ENCODE results near the gene MFGE8. TPM values are rescaled to one million over a fixed set of nuclear protein-coding genes. Genes with fewer than 3 reads are reported as not detected.
A peak's percentile ranks its signal among the peaks of the same experiment; 100 is the strongest.

MFGE8 gene
- total RNA-seq, 1 donor from 2014 or later, result 322 TPM

DNA sequence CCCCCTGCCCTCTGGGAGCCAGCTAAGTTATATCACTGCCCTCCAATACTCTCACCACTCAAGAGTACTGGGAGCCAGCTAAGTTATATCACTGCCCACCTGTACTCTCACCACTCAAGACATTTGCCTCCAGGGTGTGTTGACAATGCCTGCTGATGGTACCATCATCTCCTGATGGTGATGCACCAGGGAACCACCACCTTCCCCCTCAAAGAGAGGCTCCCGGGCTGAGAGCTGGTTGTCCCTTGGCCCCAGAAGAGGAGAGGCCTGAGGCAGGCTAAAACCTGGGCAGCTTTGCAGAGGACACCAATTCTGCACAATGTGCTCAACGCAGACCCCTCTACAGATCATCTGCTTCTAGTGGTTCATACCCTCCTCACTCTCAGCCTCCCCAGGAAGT lies 10.3 kb downstream of the MFGE8 start:
- DNase-seq (no peak), ATAC-seq (no peak)
- intact Hi-C loops (cut with micrococcal nuclease), result loop anchor here (5.0 kb wide), 1 partner anchor 104 kb away; no protein-coding TSS in a partner anchor

DNA sequence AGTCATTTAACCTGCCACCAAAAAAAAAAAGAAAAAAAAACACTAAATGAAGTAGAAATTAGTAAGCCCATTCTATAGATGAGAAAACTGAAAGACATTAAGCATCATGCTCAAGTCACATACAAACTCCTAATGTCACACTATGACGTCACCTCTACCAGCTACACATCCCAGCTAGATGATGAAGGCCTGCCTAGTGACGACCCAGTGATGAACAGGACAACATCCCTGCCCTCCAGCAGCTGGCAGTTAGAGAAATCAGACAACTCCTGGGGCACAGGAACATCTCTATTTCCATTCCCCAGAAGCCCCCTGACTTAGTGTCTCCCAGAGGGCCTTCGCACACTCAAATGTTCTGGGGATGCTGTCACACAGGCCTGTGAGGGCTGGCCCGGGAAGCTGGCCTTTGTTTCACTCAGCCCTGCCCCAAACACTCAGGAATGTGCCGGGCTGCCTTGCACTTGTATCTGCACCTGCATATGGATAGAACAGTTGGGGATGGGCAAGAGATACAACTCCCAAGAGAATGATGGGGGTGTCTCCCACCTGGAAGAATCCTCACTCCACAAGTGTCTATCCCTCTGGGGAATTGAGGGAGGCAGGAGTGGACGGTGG lies 10.9 kb downstream of the MFGE8 start:
- intact Hi-C loops (cut with micrococcal nuclease), result loop anchor here (5.0 kb wide), 1 partner anchor 105 kb away; no protein-coding TSS in a partner anchor
- DNase-seq, result no peak

DNA sequence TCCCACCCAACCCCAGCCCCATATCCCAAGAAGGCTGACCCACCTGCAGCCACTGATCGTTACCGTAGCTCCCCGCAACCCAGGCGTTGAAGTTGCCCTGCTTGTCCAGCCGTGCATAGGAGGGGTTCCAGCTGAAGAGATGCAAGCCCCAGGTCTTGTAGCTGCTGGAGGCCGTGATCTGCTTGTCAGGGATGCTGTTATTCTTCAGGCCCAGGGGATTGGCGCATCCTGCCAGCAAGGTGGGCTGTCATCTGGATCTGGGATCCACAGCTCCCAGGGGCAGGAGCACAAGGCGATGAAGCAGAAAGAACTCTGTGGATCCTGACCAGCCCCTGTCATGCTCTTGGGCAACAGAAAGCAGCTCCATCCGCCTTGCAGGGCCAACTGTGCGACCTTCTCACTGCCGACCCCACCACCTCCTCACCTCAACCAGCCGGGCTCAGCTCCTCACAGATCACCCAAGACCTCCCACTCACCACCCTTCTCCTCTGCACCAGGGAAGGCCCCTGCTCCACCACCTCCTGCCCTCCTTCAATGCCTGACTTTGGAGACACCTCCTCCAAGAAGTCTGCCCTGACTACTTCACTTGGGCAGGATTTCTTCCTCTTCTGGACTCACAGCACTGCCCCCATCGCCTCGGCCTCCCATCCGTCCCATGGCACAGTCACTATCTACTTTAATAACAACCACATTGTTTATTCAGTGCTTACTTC lies 11.5 kb downstream of the MFGE8 start:
- intact Hi-C loops (cut with micrococcal nuclease), result loop anchor here (5.0 kb wide), 1 partner anchor 106 kb away; no protein-coding TSS in a partner anchor
- no peak for DNase-seq
- no peak for ATAC-seq

More for the DNA sequence above, 10.9 kb downstream of the MFGE8 start:
- ATAC-seq, result no peak

DNA sequence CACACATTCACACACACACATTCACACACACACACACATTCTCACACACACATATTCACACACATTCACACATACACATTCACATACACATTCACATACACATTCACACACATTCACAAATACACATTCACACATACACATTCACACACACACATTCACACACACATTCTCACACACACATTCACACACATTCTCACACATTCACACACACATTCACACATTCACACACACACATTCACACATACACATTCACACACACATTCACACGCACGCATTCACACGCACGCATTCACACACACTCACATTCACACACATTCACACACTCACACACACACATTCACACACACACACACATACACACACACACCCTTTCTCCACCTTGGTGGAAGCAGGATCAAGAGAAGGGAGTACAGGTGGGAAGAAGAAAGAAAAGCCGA lies 12.2 kb downstream of the MFGE8 start:
- ATAC-seq (no peak), DNase-seq (no peak)
- intact Hi-C loops (cut with micrococcal nuclease), result loop anchor here (5.0 kb wide), 1 partner anchor 106 kb away; no protein-coding TSS in a partner anchor

DNA sequence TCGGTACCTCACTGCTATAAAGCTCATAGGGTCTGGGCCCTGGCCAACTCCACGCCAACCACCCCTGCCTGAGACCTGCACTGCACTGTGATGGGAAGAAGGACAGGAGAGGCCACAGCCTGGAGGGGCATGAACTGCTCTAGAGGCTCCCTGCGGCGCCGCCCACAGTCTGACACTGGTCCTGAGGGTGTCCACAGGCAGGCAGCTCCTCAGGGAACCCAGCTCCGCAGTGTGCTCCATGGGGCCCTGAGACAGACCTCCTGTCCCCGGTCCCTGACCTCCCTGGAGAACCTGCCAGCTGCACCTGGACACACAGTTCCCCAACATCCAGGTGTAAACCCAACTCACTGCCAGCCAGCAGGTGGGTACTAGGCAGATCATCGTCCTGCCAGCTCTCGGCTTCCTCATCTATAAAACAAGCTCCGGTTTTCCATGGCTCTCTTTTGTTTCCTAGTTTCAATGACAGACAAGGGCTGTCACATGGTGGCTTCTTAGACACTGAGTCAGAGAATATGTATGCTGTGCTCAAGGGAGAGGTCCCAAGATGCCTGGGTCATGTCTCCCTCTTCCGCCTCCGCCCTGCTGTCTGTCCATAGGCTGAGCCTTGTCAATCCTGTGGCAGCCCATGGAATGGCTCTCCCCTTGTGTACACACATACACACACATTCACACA lies 12.7 kb downstream of the MFGE8 start:
- ATAC-seq (no peak), DNase-seq (no peak)
- intact Hi-C loops (cut with micrococcal nuclease), result loop anchor here (5.0 kb wide), 1 partner anchor 107 kb away; no protein-coding TSS in a partner anchor

DNA sequence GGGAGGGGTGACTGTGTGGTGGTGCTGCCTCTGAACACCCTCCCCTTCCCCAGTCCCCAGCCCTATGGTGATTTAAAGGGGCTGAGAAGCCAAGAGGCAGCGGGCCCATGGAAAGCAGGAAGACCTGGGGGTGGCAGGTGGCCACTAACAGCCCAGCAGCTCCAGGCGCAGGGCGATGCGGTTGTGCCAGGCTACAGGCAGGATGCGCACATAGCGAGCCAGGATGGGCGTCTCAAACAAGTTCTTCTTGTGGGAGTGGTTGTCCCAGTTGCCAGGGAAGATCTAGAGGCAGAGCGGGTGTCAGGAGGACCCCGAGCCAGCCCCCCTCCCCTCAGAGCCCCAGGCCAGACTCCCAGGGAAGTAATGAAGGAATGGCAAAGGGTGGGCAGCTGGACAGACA lies 13.9 kb downstream of the MFGE8 start:
- intact Hi-C loops (cut with micrococcal nuclease), result loop anchor here (10.0 kb wide), 1 partner anchor 276 kb away; no protein-coding TSS in a partner anchor
- ATAC-seq, result no peak

DNA sequence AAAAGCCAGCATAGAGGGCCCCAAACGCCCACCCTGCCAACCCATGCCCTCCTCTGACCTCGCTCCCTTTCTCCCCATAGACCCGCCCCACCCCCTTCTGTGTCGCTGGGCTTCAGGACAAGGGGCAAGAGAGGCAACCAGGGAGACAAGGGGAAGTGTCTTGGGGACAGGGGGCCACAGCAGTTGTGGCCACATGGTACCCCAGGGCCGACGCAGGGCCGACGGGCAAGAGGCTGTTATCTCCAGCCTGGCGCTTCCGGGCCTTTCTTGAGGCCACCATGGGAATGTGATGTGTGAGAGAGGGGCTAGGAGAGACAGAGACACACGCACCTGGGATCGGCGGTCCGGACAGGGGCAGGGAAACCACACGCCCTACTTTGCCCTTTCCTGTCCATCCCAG lies 14.4 kb downstream of the MFGE8 start:
- intact Hi-C loops (cut with micrococcal nuclease), result loop anchor here (10.0 kb wide), 1 partner anchor 276 kb away; no protein-coding TSS in a partner anchor
- DNase-seq (peak; percentile 17), ATAC-seq (no peak)

More for the DNA sequence above, 13.9 kb downstream of the MFGE8 start:
- peak; percentile 31 for DNase-seq

DNA sequence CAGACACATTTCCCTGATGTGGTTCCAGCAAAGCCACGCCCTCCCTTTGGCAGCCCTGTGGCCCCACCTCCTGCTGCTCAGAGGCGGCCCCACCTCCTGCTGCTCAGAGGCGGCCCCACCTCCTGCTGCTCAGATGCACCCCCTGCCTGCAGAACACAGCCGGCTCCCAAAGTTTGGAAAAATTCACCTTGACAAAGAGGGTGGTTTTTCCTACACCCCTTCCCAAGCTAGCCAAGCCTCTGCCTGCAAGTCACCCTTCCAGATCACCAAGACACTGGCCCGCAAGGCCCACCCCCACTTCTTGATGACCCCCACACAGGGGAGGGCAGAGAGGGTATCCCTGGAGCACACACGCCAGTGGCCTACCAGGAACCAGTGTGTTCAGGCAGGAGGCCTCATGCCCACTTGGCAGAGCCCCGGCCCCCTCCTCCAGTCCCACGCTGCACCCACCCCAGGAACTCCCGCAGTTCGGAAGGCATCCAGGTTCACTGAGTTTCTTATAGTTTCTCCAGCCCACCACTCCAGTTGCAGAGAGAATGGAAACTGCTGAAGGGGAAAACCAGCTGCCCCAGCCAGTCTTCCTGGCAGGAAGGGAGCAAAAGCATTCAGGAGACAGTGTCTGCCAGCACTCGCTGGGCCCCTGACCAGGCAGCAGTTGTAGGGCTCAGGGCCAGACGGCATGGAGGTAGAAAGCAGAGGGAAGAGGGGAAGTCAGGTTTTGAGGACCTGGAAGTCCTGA lies 15.6 kb downstream of the MFGE8 start:
- DNase-seq, result peak; percentile 93
- intact Hi-C loops (cut with micrococcal nuclease), result loop anchor here (10.0 kb wide), 1 partner anchor 277 kb away; no protein-coding TSS in a partner anchor
- ATAC-seq, result peak; percentile 89

DNA sequence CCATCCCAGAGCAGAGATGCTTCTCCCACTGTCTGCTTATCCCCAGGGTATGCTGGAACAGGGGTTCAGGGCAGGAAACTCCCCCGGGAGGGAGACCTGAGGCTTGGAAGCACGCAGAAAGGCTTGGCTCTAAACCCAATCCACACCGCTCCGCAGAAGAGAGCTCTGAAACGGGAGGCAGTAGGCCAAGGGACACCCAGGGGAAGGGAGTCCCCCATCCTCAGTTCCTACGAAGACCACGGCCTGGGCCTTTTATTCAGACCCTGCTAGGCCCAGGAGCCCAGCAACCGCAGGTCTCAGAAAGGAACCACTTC lies 16.1 kb downstream of the MFGE8 start:
- ATAC-seq (no peak), DNase-seq (no peak)
- intact Hi-C loops (cut with micrococcal nuclease), result loop anchor here (10.0 kb wide), 1 partner anchor 278 kb away; no protein-coding TSS in a partner anchor

DNA sequence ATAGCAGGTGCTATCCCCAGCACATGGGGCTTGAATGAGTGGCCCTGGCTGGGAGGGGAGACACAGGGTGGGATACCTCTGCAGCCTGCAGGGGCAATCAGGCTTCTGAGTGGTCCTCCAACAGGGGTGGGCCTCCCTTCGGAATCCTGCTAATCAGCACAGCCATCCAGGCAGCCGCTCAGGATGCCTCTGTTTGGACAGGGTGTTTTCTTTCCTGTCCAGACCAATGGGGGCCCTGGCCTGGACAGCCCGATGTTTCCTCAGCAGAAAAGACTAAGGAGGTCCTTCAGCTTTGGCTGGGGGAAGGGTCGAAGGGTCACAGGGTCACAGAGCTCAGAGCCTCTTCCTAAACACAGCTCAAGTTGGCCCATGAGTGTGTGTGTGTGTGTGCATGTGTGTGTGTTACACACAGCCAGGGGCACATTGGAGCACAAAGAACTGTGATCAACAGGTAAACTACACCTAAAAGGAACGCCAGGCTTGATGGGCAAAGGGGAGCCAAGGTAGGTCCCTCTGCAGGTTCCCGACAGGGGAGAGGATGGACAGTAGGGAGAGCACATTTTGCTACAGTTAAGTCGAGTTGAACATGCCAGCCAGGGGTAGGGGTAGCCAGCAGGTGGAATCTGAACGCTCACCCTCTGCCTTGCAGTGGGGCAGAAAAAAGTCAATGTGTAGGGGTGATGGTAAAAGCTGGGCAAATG lies 16.7 kb downstream of the MFGE8 start:
- intact Hi-C loops (cut with micrococcal nuclease), result loop anchor here (10.0 kb wide), 1 partner anchor 278 kb away; no protein-coding TSS in a partner anchor
- DNase-seq (no peak), ATAC-seq (peak; percentile 0)

DNA sequence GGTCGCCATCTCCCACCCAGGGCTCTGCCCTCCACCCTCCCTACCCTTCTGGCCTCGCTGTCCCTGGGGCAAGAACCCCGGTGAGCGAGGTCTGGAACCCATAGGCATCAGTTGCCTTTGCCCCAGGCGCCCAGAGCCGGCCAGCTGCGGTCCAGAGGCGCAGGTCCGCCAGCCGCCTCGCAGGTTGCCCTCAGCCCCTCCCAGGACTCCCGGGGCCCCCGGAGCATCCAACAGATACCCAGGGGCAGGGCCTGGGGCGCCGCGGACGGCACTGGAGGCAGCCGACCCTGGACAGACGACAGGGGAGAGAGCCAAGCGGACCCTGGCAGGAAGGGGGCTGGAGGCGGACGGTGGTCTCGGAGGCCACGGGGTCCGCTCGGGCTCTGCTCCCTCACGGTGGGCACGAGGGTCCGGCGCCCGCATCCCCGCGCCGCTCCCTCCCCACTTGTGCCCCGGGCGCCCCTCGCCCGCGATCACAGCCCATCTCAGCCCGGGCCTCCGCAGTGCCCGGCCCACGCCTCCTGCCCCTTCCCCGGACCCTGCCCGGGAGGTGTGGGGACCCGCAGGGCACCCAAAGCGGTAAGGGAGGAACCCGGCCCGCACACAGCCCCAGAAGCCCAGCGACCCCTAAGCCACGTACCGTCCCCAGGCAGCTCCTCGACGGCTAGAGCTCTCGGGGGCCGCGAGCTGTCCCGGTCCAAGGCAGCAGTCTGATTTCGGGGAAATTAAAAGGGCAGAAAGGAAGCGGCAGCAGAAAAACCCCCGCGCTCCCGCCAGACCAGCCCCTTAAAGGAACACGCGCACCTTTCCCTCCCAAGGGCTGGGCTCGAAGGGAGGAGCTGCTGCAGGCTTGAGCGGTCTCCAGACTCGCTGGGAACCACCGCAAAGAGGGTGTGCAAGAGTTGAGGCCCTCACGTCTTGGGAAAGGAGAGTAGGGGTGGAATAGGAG lies 18.1 kb downstream of the MFGE8 start, which contains the start of gene HAPLN3:
HAPLN3 (minus strand) TSS at position 726 of the 949 bp plus-strand sequence. CDS start 8,246 bp downstream, outside the sequence.
- peak; percentile 45 for DNase-seq
- intact Hi-C loops (cut with micrococcal nuclease), result loop anchor here (10.0 kb wide), 1 partner anchor 280 kb away; no protein-coding TSS in a partner anchor
- ATAC-seq, result peak; percentile 11

DNA sequence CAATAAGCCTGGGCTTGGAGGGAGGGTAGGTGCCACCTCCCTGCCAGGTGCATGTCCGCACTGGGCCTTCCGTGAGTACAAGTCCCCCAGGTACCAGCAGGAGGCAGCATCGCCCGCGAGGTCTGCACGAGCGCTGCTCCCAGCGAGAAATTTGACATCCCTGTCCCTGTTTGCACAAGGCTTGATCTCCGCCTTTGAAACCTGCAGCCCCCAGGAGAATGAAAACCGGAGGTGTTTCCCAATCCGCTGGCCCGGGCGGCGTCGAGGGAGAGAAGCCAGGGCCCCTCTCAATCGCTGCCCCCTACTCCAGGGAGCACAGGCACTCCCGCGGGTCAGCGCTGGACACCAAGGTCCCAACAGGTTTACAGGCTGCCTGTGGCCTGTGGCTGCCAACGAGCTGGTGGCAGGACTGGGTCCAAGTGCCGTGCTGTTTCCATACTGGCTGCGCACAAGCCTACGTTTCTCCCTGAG lies 18.8 kb downstream of the MFGE8 start:
- peak; percentile 26 for ATAC-seq
- intact Hi-C loops (cut with micrococcal nuclease), result loop anchor here (10.0 kb wide), 1 partner anchor 280 kb away; no protein-coding TSS in a partner anchor
- DNase-seq, result peak; percentile 77

DNA sequence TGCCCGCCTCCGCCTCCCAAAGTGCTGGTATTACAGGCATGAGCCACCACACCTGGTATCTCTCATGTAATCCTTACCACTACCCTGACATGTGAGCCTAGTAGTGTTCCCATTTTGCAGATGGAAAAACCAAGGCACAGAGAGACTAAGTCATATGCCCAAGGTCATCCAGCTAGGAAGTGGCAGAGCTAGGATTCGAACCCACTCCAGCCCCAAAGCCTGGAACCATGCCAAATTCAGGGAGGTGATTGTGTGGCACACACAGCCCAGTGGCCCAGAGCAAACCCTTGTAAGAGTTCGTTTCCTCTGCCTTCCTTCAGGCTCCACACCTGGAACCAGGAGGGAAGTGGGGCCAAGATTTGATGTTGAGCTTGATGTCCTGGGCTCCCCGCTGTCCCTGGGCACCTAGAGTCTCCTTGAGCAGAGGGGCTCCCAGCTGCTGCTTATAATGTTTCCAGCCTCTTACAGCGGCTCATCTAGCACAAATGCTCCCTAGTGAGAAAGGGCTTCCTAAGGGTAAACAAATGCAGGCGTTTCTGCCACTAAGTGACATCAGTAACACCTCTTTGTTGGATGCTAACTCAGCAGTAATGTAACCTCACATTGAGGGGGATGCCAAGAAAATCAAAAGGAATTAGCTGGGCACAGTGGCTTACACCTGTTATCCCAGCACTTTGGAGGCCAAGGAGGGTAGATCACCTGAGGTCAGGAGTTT lies 21.5 kb downstream of the MFGE8 start:
- intact Hi-C loops (cut with micrococcal nuclease), result loop anchor here (10.0 kb wide), 1 partner anchor 283 kb away; no protein-coding TSS in a partner anchor
- ATAC-seq, result no peak

DNA sequence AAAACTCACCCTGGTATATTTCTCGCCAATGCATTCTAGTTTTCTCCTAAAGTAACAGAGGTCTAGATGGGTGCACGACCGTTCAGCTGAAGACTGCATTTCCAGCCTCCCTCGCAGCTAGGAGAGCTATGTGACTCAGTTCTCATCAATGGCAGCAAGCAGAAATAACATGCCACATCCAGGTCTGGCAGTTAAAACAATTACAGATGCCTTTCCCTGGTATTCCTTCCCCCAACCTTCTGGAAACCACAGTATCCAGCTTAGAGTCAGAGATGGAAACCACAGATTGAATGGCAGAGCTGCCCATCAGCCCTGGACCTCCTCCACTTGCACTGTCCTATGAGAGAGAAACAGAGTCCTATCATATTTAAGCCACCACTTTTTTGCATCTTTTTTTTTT lies 22.7 kb downstream of the MFGE8 start:
- ATAC-seq, result no peak
- no peak for DNase-seq
- intact Hi-C loops (cut with micrococcal nuclease), result loop anchor here (10.0 kb wide), 1 partner anchor 284 kb away; no protein-coding TSS in a partner anchor

More for the DNA sequence above, 21.5 kb downstream of the MFGE8 start:
- DNase-seq, result no peak

DNA sequence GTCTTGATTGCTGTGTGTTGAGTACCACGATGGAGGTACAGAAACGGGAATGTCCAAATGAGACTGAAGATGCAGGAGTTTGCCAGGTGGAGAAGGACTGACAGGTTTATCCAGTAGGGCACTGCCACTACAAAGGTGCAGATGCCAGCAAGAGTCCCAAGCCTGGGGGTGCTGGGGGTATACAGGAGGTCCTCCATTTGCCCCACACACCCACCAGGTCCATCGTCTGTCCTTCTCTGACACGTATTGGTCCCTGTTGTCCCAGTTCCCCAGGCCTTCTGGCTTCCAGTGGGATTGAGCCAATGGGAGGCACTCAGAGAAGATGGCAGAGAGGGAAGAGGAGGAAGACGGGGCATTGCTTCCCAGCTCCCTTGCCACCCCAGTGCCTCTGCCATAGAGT lies 24.5 kb downstream of the MFGE8 start:
- DNase-seq (no peak), ATAC-seq (no peak)
- intact Hi-C loops (cut with micrococcal nuclease), result no loop called here

DNA sequence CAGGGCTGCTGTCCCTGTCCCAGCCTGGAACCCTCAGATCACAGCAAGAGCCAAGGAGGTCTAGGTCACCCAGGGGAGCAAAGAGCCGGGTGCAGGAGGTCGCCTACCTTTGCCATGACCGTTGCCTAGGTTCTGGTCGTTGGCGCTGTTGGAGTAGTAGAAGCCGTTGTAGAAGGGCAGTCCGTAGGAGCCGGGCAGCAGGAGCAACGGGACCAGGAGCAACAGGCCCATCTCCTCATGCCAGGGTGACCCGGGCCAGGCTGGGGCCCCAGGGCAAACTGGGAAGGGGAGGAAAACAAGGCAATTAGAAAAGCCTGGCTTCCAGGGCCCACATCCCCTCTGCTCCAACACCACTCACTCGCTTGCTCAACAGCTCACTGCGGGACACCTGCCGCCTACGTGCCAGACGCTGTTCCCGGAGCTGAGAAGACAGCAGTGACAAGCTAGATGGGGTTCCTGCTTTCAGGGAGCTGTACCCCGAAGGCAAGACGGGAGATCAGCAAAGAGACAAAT lies 26.1 kb downstream of the MFGE8 start:
- ATAC-seq, result no peak
- DNase-seq, result no peak
- intact Hi-C loops (cut with micrococcal nuclease), result no loop called here
